ENCODE results near the gene HOXD3.

GRCh38 chr2:176133389-176133788 lies 23.7 kb upstream of the HOXD3 start:
- no peak for TF ChIP-seq CTCF (IDR thresholded peaks at IDR 0.05; ENCODE audit: low read depth, low read length, missing input control)
- TF ChIP-seq TAF1 (conservative IDR thresholded peaks at IDR 0.05) = no peak
- TF ChIP-seq NR2F2 (IDR thresholded peaks at IDR 0.05) = no peak
- TF ChIP-seq REST (IDR thresholded peaks at IDR 0.05) = no peak
- TF ChIP-seq HNF4A (conservative IDR thresholded peaks at IDR 0.05) = no peak
- TF ChIP-seq RXRA (IDR thresholded peaks at IDR 0.05) = no peak

All from liver (tissue), 3 donors.